SK-N-DZ (cell line): Measurements from ENCODE around the gene AASDH. TPM values are rescaled to one million over a fixed set of nuclear protein-coding genes. Genes with fewer than 3 reads are reported as not detected.

Source experiments
- DNase-seq: peaks from one replicate; pipeline ENCODE4 v3.0.0-alpha.2; 2015; ENCODE audit warnings: low spot score
- polyA plus RNA-seq, 2 experiments: library from polyadenylated mRNA; depleted of rRNA; stranded (reverse); fragments of >200 nt; gene quantifications; 2 replicates each; pipeline ENCODE4 v1.2.3, GENCODE V29; 2014

AASDH gene, protein sequence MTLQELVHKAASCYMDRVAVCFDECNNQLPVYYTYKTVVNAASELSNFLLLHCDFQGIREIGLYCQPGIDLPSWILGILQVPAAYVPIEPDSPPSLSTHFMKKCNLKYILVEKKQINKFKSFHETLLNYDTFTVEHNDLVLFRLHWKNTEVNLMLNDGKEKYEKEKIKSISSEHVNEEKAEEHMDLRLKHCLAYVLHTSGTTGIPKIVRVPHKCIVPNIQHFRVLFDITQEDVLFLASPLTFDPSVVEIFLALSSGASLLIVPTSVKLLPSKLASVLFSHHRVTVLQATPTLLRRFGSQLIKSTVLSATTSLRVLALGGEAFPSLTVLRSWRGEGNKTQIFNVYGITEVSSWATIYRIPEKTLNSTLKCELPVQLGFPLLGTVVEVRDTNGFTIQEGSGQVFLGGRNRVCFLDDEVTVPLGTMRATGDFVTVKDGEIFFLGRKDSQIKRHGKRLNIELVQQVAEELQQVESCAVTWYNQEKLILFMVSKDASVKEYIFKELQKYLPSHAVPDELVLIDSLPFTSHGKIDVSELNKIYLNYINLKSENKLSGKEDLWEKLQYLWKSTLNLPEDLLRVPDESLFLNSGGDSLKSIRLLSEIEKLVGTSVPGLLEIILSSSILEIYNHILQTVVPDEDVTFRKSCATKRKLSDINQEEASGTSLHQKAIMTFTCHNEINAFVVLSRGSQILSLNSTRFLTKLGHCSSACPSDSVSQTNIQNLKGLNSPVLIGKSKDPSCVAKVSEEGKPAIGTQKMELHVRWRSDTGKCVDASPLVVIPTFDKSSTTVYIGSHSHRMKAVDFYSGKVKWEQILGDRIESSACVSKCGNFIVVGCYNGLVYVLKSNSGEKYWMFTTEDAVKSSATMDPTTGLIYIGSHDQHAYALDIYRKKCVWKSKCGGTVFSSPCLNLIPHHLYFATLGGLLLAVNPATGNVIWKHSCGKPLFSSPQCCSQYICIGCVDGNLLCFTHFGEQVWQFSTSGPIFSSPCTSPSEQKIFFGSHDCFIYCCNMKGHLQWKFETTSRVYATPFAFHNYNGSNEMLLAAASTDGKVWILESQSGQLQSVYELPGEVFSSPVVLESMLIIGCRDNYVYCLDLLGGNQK
- 9.6 and 11.9 TPM in 2 replicates for polyA plus RNA-seq (2014; cell fraction: cytosol; rRNA removed)
- 14.6 and 15.5 TPM in 2 replicates for polyA plus RNA-seq (2014; cell fraction: nucleus; rRNA removed)

DNA sequence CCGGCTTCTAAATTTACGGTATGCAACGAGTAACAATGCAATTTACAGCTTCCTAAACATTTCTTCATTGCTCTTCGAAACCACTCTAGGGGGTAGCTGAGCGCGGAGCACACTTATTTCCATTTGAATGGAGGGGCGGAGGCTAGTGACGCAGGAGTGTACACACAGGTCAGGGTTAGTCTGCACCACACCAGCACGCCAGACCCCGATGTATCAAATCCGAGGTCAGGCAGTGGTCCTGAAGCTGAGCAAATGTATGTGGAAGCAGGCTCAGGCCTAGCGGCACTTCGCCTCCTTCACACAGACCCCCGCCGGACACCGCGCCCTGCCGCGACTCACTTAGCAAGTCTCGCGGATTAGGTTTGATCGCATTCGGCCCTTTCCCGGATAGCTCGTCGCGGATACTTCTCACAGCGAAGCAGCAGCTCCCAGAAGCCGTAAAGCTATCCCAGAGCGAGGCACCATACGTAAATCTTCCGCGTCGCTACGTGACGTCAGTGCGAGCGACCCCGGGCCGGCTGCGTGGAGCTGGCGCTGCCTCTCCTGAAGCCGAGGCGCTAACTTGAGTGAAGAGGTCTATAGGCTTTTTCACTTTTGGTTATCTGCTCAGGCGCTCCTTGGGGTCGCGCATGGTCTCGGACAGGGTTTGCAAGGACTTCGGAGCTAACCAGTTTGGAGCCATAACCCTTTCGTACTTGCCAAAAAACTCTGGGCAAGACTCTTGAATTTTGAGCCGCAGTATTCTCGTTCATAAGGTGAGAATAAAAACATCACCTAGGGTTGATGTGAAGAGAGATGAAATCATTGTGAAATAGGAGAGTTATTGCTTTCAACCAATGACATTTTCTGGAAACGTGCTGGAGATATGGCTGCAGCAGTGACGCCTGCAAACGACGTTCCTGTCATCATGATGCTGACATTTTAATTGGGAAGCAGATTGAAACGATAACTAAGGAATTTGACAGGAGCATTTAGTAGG is at the start of gene AASDH:
Gene AASDH, minus strand, starts transcription at position 469 of the 979 bp plus-strand sequence. CDS start 3,192 bp downstream, outside the sequence.
- DNase-seq: peak; percentile 93

DNA sequence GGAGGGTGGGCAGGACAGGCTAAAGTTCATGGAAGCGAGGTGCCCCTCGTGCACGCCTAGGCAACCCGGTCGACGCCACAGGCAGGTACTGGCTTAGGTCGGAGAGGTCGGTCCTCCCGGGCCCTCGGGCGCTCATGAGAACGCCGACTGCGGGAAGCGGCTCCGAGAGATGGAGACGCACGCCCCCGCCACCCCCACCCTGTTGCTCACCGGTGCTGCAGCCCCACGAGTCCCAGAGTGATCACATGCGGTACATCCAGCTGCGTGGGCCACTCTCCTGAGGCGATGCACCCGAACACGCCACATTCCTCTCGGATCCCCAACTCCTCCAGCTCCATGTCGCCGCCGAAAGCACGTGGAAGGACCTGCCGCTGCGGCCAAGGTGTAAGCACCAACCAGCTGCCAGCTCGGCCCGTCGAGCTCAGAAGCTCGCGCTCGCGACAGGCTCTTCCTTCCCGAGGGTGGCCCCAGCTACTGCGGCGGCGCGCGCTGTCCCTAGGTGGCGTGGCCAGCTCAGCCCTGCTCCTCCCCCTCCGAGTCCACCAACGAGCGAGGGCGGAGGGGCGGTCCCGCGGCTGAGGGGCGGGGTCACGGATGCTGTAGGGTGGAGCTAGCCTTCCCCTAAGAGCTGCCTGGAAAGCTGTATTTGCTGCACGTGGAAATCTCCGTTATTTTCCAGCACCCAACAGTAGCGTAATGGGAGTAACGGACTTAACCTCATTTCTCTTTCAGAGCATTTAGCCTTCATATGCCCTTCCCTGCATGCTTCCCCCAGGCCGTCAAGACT is 48.0 kb upstream of the AASDH start, which contains the start of gene PPAT:
Gene PPAT, minus strand, starts transcription at position 476 of the 787 bp plus-strand sequence. Its CDS starts 138 bp downstream, at position 338.
- peak; percentile 96 for DNase-seq

DNA sequence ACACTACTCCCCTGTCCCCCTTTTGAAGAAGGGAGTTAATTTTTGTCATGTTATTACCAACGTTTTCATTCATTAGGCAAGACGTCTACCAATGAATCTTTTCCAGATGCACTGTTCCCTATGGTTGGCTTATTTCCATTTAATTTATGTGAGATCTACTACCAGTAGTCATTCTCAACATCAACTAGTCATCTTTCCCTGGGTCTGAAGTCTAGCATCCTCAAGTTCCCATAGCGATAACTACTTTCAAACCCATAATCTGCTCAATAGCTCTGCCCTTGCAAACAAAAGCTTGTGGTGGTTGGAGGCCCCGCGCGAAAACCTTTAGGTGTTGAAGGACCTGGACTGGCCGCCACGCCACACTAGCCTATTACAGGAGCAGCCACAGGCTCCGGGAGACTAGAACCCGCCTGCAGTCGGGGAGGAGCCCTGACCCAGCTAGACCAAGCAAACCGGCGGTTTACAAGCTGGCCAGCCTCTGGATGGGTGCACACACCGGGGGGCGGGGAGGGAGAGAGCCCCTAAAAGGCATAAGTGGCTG is 47.4 kb upstream of the AASDH start:
- peak; percentile 78 for DNase-seq

DNA sequence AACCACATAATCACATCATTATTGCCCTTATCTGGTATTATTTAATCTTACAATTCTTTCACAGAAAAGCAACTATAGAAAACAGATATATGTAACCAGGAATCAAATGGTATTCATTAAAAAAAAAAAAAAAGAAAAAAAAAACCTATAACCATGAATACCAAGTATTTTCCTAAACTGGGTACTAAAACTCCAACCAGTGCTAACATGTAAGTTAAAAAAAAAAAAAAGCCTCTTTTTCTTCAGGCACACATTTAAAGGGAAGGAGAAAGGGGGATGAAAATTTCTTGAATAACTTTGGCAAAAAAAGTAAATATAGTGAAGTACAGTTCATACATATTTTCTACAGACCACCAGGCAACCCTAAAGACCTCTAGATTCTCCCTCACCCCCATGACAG is 46.0 kb upstream of the AASDH start:
- DNase-seq: no peak

DNA sequence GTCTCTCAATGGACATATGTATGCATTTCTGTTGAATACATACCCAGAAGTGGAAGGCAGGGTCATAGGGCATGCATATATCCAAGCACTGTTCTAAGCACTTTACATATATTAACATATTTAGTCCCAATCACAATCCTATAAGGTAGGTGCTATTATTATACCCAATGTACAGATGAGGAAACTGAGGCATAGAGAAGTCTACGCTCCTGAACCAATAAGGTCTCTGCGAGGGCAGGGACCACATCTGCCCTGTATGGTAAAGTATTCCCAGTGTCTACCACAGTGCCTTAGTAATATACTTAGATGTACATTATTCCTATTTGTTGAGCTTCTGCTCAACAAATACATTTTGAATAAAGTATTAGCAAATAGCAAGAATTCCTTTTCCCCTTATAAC is 42.9 kb upstream of the AASDH start:
- DNase-seq: no peak

DNA sequence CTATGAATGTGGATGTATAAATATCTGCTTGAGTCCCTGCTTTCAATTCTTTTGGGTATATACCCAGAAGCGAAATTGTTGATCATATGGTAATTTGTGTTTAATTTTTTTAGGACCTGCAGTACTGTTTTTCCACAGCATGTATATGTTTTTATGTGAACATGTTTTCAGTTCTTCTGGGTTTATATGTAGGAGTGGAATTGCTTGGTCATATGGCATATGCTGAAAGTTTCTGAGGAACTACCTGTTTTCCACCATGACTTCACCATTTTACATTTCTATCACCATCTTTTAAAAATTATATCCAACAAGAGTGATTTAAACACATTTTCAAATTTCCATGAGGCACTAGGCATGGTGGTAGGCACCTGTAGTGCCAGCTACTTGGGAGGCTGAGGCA is 39.9 kb upstream of the AASDH start:
- no peak for DNase-seq

DNA sequence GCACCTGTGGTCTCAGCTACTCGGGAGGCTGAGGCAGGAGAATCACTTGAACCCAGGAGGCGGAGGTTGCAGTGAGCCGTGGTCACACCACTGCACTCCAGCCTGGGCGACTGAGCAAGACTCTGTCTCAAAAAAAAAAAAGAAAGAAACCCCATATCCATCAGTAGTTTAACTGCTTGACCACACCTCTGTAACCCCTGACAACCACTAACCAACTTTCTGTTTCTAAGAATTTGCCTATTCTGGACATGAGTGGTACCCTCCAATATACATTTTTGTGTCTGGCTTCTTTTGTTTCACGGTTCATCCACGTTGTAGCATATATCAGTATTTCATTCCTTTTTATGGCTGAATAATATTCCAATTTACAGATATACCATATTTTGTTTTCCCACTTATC is 39.0 kb upstream of the AASDH start:
- no peak for DNase-seq

DNA sequence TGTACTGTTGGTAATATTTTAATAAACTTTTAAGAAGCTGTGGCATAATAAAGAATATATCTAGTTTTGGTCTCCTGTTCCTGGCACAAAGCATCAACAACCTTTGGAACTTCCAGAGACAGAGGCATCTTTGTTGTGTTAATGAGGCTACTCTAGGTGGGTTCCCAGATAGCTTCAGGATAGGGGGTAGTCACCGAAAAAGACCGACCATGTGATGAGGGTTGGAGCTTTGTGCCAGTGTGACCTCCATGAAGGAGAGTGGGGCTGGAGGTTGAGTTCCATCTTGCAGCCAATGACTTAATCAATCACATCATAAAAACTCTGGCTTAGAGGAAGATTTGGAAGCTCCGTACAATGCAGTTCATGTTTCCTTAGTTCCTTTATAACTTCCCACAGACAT is 38.2 kb upstream of the AASDH start:
- no peak for DNase-seq

DNA sequence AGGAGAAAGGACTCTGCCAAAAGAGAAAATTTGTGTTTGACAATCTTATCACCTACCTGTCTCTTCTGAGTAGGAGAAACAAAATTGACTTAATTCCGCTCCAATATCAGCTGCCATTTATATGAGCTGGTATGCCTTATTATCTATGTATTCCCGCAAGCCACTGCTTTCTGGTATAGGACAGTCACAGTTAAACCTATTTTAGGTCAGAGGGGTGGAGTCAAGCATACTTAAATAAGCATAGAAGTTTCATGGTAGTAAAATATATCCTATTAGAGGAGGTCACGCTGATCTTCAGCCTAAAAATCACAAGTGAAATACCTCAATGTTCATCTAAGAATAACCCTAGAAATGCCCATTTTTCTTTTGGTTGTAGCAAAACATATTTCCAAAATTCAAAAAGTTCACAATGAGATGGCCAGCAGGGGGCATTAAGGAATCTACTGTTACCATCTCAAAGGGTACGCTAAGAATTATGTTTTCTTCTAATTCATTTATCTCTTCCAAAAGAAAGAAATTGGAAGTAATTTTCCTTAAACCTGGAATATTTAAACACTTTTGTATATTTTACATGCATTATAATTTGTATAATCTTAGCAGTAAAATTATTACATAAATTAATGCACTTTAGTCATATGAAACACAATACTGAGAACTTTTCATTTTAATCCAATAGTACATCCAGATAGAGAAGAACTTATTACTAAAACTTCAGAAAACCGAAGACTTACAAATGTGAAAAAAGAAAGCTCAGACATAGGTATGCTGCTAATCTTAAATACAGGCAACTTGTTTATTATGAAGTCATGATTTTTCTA is 37.6 kb upstream of the AASDH start:
- DNase-seq: no peak

DNA sequence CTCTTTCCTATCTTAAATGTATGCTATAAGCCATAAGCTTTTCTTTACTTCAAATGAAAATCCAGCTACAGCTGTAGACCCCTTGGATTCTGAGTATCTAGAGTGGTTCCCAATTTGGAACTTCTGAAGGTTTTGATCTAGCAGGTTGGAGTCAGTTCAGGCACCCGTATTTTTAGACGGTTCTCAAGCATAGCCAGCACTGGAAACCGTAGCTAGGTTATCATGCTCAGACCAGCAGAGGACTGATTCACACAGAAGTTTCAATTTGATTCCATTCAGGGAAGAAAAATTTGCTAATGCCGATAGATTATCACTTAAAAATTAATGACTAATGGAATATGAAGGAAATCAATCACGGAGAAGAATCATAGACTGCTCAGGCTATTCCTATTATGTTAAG is 36.9 kb upstream of the AASDH start:
- DNase-seq: no peak

DNA sequence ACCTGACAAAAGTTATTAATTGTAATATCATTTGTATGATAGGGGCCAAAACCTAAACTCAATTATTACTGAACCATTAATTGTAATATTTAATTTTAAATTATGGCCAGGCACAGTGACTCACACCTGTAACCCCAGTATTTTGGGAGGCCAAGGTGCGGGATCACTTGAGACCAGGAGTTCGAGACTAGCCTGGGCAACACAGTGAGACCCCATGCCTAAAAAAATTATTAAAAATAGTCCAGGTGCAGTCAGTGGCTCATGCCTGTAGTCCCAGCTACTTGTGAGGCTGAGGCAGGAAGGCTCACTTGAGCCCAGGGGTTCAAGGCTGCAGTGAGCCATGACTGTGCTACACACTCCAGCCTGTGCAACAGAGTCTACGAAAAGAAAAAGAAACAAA is 30.1 kb upstream of the AASDH start:
- no peak for DNase-seq

DNA sequence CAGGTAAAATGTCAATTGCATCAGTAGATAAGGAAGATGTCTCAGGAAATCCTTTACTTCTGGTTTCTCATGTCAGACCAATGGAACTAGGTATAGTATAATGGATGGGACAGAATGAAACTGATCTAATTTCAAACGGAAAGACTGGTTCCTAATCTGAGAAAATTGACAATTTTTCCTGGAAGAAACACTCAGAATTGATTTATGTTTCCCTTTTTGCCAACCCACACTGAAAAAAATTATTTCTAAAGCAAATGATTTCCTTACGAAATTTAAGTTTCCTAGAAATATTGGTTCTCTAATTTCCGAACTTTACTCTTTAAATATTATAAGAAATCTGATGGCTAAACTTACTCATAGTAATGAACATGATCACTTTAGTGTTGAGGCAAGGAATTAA is 29.1 kb upstream of the AASDH start:
- DNase-seq: no peak

DNA sequence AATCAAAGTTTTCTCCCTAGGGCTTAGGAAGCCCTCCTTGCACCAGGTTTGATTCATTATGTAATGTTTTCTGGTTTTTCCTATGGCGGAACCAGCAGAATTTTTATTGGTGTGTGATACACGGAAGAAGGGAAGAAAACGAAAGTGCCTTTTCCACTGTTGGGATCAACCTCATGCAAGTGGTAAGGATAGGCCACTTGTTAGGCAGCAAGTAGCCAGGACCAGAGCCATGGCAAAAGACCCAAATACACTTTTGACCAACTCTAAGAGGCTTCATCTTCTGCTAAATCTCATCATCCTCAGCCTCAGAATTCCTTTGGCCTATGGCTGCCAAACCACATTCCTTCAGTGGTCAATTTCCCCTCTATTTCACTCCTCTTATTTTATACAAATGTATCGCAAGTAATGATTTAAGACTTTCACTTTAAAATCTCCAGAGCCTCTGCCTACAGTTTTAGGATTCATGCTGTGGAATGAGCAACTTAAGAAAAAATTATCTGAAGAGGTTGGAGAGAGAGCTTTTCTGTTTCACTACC is 26.9 kb upstream of the AASDH start:
- DNase-seq: no peak

DNA sequence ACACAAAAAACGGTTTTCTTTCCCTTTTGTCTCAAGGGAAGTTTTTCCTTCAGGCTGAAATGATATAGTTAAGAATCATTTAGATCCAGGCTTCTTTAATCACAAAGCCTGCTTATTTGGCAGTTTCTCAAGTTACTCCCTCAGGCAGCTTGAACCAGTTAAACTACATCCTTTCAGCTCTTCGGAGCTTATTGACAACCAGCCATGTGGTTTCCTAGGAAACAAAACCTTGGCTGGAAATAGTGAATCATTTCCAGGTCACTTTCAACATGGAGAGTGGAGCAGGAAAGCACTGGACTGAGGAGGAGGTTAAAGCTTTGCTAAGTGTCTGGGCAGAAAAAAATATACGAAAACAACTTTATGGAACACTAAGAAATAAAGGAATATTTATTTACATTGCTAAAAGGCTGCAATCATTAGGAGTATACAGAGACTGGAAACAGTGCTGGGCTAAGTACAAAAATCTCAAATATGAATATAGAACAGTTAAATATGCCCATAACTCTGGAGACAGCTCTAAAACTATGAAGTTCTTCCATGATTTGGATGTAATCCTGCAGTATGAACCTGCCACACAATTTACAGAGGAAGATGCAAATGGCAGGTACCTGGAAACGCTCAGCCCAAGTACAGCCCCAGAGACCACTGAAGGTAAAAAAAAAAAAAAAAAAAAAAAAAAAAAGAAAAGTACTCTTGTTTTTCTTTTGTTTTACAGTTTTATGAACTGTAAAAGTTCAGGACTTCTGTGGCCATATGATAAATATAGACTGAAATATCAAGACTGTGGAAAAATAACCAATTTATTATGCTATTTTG is 23.2 kb upstream of the AASDH start:
- no peak for DNase-seq

DNA sequence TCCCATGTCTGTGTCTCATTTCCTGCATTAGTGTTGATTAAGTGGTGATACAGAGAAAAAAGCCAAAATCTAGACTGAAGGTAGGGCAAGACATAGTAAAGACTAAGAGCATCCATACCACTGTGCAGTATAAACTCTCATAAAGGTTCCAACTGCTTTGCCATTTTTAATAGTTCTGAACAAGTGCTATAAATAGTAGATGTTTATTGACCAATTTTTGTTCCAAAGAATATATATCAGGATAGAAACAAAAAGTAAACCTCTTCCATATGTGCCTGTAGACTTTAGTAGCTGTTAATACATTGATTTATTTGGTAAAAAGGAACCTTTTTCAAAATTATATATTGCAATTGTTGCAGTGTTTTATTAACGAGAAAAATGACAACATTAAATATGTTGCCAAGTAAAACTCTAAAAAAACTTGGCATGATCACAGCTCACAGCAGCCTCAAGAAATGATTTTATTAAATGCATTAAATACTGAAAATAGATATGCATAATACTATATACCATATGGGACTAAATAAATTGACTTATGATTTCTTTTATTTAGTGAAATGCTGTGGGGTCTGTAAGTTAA is 22.3 kb upstream of the AASDH start:
- DNase-seq: no peak

DNA sequence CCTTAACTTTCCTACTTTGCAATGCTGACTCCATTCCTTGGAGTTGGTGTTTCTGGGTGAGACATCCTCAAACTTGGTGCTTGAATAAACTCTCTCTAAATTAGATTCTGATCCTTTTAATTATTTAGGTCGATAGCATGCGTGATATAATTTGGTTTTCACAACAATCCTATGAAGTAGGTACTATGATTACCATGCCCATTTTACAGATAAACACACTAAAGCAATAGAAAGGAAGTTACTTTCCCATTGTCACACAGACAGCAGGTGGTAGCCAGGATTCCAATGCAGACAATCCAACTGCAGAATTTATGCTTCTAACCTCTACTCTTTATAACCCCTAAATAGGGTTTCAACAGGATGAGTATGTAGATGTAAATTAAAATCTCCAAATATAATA is 21.7 kb upstream of the AASDH start:
- no peak for DNase-seq

DNA sequence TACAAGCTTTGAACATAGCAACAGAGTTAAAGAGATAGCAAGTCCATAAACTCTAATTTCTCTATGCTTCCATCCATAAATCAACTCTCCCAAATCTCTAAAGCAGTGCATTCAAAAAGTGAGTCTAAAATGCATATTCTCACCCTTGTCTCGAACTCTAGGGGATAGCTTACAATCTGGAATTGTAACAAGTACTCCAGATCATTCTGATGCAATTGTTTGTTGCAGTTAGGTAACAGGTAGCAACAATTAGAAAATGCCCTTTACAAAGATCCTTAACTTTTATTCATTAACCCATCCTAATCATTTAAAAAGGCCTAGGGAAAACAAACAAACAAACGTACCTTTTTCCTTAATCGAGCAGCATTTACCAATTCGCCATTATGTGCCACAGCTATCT is 18.9 kb upstream of the AASDH start:
- no peak for DNase-seq
